ENCODE results near the gene CYP26B1. TPM values are rescaled to one million over a fixed set of nuclear protein-coding genes. Genes with fewer than 3 reads are reported as not detected.
A peak's percentile ranks its signal among the peaks of the same experiment; 100 is the strongest.

Gene CYP26B1
- total and polyA plus RNA-seq, 2 of the 8 experiments (the other 6 are each of a cell fraction or from before 2014, with no cell fraction given): 0.06 to 0.69 TPM

- TF ChIP-seq KDM4A (IDR thresholded peaks at IDR 0.05; ENCODE audit: low read depth, low read length, severe bottlenecking): peak; percentile 16
- peak; percentile 92 for TF ChIP-seq SUZ12 (IDR thresholded peaks at IDR 0.05; ENCODE audit: low read length)
Observed at GRCh38 chr2:72143441-72144273, 4.0 kb downstream of the CYP26B1 start (continued).

All from H1 (cell line).